GM18507 (cell line): ENCODE measurements around the gene IRX4.

Experiments
- DNase-seq: peaks from one replicate; pipeline ENCODE4 v3.0.0; 2011; ENCODE audit warnings: low read depth; ENCODE audit not compliant: insufficient read length; ENCODE audit errors: extremely low spot score
- FAIRE-seq: peaks from 2 replicates; lab custom pipeline; 2011; peaks lifted over from hg19 to GRCh38; lab: Jason Lieb, UNC

The IRX4 gene

DNA sequence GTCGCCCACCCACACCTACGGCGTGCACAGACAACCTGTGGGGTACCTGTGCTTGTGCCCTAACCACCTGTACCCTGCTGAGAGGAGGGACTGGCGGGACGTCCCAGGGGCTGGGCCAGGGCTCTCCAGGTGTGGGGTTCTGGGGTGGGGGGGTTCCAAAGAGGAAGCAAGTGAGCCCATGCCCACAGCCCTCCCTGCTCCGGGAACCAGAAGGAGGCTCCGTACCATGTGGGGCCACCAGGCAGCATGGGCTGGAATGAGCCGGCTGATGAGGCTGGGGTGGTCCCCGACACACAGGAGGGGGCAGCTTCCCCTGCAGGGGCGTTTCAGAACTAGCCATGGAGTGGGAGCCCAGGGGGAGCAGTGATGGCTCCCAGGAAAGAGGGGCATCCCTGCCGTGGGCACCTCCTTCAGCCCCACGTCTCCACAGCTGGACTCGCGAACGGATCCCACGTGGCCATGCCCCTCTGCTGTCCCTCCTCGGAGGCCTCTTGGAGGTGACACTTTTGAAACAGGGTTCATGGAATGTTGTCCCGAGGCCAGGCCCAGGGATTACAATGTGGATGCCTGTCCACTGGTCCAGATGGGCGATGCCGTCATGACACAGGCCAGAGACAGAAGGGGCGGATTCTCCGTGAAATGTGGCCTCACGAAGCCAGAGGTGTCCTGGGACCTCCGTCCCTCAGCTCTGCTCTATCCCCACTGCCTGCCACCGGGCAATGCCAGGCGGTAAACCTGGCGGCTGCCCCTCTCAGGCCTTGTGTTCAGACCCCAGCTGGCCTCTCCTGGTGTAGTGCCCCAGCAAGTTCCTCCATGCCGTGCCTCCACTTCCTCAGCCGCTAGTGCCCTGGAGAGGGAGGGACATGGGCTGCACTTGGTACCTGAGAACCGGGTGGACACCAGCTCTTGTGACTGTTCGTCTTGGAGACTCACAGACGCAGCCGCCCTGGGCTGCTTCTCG is 33.6 kb upstream of the IRX4 start:
- DNase-seq (no peak), FAIRE-seq (no peak)

DNA sequence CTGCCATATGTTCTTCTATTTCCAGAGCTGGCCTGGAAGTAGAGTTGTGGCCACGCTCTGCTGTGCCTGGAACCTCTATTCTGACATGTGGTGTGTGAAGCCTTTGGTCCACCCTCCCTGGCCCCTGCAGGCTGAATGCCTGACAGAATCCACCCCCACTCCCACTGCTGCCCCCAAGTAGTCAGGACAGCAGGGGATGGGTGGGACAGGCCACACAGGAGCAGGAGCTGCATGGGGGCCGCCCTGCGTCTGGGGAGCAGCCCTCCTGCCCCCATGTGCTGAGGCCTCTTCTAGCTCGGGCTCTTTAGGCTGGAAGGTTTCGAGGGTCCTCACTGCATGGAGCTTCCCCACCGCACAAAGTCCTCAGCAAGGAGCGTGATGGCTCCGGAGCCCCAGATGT is 32.6 kb upstream of the IRX4 start:
- no peak for DNase-seq
- FAIRE-seq: no peak

DNA sequence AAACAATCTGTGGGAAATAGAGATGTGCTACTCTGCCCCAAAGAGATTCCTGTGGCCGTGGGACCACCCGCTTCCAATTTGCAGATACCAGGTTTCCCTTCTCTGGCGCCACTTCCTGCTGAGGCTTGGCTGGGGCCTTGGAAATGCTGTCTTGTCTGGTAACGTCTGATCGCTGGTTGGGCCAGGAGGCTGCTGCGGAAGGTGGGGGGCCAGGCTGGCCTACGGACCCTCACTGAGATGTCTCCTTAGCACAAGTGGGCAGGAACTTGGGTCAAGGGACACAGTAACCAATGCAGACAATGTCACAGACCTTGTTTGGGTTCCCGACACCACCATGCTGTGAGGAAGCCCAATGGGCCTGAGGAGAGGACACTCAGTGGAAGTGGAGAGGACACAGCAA is 31.7 kb upstream of the IRX4 start:
- FAIRE-seq: no peak

DNA sequence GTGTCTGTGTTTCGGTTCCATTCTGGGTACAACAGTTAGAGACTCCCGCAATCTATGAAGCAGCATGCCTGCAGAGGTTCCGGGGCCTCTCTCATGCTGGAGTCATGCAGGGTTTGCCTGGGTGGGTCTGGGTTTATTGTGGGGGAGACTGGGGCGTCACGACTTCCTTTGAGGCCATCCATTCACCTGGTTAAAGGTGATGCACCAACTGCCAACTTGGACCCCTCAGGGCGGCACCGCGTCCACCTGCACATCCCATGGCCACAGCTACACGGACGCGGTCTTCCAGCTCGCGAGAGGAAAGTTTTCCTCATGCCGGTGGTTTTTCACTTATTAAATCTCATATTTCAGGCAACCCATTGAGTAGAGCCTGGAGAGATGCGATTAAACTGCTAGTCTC is 30.9 kb upstream of the IRX4 start:
- FAIRE-seq: no peak
- no peak for DNase-seq

More for the DNA sequence above, 31.7 kb upstream of the IRX4 start:
- DNase-seq: no peak

DNA sequence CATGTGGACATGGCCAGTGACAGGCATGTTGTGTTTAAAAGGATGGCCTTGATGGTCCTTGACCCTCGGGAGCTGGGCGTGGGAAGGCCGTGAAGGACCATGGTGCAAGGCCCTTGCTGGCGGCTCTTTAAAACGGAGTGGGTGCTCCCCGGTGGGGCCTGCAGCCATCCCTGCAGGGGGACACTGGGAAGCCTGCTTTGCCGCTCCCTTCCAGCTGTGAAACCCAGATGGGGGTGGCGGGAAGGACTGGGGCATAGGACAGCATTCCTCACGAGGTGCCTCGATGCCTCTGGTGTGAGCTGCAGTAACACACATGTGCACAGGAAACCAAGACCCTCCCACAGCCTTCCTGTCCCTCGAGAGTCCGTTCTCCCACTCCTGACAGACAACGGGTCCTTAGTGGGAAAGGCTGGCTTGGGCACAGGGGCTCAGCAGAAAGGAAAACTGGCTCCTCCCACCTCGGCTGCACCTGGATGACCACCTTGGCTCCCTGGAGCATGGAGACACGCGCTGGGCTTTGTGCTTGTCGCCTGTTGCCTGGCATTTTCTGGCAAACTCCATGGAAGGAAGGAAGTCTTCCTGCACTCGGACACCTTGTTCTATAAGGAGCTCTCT is 30.3 kb upstream of the IRX4 start:
- DNase-seq (no peak), FAIRE-seq (no peak)

DNA sequence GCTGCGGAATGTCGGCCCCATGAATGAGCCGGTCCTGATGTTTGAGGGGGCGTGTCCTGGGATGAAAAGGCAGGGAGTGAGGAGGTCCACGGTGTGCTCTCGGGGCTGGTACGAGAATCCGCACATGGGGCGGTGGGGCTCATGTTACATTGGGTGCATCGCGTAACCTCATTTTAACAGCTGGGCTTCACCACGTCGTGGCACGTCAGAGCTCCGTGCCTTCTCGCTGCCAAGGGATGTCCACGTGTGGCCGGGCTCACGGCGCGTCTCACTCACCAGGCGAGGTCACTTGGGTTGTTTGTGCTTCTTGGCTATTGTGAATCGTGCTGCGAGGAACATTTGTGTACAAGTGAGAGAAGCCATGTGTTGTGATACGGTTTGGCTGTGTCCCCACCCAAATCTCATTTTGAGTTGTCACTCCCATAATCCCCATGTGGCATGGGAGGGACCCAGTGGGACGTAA is 29.1 kb upstream of the IRX4 start:
- FAIRE-seq (no peak), DNase-seq (no peak)

DNA sequence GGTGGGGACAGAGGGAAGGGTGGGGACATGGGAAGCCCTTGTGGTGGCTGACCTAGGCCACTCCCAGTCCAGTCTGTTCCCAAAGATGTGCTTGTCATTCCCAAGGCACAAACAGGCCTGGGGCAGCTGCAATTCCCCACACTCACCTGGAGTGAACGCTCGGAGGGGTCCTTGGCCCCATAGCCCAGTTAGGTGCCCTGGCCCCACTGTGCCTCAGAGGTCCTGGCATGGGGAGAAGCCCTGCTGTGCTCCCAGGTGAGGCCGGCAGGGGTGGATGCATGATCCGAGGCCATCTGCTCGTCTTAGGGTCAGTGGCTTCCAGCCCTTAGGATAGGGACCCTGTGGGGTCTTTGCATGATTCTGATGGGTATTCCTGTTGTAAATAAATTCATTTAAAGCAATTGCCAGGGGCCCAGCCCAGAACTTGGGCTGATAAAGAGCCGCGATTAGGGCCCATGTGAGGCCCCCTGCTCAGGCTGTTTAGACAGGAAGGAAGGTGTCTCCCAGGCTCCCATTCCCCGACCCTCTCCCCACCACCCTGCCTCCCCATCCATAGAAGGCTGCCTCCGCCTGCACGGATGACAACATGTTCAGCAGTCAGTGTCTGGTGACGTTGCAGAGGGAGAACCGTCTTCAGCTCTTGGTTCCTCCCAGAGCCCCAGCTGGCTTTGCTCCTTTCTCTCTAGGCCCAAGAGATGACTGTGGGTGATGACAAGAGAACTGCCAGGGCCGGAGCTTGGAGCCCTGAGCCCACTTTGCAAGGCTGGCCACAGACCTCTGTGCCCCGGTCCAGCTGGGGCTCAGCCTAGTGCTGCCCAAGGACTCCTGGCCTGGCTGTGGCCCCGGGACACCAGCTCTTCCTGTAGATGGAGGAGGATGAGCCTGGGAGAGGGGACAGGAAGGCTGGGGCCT is 28.4 kb upstream of the IRX4 start:
- FAIRE-seq (no peak), DNase-seq (no peak)

DNA sequence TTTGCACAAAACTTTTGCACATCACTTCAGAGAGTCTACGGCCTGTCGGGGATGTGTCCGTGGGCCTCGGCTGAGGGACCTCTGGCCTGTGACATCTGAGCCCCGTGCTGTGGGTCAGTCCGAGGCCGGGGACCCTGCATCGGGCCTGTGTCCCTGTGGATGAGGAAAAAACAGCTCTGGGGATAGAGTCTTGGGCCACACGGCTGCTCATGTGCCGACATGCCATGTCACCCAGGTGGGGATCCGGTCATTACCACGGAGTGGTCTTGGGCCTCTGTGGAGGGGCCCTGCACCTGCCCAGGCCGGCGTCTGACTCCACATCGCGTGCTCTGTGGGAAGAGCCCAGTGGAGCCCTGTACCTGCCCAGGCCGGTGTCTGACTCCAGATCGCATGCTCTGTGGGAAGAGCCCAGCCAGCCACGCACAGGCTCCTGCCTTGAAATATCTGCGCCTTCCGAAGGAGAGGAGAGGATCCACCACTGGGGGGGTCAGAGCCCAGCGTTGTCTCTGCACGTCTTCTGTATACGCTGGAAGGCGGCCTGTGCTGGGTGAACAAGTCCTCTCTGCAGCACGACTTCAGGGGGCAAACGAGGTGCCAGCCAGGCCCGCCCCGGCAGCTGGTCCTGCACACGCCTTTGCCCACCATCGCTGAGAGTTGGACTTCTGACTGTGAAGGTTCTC is 27.5 kb upstream of the IRX4 start:
- DNase-seq (no peak), FAIRE-seq (no peak)

DNA sequence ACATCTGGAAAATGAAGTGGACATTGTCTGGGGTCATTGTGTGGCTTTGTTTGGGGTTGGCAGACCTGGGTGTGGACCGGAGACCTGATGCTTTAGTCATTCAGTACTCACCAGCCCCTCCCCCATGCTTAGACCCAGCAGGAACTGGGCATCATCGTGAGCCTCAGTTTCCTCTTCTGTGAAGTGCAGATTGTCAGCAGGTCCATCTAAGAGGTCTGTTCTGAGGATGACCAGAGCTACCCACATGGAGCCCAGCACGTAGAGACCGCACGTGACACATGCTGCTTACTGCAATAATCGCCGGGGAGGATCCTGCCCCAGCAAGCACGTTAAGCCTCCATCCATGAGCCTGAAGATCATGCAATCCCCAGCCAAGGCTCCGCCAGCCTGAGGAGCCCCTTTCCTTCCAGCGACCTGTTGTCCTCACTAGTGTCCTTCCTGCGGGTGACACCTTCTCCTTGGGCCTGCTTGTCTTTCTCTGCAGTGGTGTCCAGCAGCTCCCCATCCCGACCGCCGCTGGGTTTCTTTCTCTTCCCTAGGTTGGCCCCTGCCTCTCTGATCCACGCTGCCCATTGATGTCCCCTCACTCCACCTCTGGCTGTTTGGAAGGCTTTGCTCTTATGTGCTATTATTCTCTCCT is 26.7 kb upstream of the IRX4 start:
- DNase-seq (no peak), FAIRE-seq (no peak)

DNA sequence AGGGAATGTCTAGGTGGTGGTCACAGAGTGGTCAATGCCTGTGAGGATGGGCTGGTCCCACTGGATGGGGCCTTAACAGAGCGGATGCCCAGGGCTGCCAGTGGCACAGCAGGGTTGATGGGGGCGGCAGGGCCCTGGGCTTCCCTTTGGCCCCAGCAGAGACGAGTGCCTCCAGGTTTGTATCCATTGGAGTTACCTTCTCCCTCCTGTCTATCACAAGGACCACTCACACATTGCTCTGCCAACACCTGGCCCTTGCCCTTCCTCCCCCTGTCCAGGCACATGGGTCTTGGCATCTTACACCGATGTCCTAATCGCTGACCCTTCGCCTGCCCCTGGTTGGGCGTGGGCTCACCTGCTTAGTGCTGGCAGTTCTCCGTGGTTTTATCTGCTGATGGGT is 26.2 kb upstream of the IRX4 start:
- FAIRE-seq (no peak), DNase-seq (no peak)

DNA sequence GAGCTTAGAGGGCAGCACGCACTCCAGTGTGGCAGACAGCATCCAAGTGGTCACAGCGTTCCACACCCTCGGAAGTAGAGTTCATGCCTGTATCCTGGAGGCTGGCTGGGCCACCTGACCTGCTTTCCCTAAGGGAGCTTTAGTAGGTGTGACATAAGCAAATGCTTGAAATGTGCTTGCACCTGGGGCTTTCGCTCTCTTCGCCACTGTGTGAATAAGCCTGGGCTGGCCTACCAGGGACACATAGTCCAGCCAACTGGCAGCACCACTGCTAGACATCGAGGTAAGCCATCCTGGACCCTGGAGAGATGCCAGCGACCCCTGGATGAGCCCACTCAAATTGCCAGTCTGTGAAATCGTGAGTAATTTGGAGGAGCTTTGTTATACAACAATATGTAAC is 24.9 kb upstream of the IRX4 start:
- no peak for FAIRE-seq
- no peak for DNase-seq

DNA sequence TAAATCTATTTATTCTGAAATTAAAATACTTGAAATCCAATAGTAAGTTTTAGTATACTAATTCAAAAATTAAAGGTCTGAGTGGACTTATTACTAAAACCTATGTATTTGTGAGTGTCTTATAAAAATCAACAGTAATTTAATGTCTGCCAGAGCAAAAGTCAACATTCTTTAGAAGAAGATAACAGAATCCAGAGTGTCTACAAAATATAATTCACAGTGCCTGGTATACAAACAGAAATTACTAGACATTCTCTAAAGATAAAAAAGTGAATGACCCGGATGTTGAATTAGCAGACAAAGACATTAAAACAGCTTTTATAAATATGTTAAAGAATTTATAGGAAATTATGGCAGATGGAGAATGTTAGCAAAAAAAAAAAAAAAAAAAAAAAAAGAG is 22.4 kb upstream of the IRX4 start:
- no peak for DNase-seq
- FAIRE-seq: no peak

DNA sequence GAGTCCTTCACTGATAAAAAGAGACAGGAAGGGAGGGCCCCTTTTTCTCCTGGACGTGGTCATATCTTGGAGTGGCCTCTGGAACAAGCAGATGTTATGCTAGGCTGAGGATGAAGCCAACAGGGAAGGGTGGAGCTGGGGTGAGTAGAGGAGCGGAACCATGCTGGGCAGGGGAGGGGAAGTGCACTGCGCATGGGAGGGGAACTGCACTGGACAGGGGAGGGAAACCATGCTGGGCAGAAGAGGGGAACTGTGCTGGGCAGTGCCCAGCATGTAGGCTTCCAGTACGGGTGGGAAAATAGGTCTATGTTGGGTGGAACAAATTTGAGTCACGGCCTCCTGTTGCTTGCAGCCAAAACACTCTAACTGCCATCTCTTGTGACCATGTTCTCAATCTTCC is 19.3 kb upstream of the IRX4 start:
- DNase-seq (no peak), FAIRE-seq (no peak)

DNA sequence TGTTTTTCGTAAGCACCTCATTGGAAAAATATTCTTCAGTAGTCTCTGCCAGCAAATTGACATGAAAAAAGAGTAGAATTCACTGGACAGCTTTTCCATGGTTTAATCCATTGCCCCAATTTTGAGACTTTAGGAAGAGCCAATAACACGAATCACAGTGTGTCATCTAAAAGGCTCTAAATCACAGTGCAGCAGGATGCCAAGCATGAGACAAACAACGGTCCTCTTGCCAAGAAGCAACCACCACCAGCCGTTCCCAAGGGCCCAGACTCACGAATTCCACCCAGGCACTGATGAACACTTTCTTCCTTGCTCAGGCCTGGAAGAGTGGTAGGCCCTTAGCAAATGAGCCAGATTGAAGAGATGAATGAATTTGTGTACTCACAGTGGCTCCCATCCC is 18.3 kb upstream of the IRX4 start:
- no peak for FAIRE-seq
- DNase-seq: no peak

DNA sequence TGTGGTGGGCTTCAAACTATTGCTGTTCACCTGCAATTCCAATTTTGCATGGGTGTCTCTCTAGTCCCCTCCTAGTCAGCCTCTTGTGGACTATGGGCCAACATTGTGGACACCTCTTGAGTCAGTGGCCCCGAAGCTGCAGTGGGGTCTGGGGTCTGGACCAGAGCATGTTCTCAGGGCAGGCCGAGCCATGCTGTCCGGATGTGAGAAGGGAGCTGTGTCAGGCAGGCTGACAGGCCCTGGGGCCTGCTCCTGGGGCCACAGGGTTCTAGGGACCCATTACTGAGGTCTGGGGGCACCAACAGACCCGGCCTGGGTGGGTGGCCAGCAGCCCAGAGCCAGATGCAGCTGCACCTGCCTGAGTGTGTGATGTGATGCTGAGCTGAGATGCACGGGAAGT is 16.5 kb upstream of the IRX4 start:
- no peak for FAIRE-seq

DNA sequence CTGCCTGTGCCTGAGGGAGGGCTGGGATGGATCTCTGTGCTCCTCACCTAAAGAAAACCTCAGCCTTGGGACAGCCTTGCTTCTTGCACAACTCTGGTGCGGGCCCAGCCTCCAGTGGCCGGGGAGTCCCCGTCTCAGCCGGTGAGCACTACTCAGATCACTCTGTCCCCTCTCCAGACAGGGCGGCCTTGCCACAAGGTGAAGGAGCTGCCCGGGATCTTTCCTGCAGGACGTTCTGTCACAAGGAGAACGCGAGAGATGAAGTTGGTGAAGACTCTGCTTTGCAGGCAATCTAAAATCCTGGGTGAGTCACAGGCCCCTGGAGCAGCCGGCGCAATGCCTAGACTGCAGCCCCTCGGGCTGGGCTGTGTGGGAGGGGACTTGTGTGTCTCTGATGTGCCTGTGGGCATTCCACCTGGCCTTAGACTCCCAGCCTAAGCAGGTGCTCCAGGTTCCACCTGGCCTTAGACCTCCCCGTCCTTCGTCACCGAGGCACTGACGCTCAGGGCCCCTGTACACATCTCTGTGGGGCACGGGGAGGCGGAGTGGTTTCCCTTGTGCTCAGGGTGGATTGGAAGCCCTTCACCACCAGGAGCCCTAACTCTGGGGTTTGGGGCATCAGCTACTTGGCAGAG is 15.2 kb upstream of the IRX4 start:
- FAIRE-seq: no peak
- DNase-seq: no peak

More for the DNA sequence above, 16.5 kb upstream of the IRX4 start:
- DNase-seq: no peak

DNA sequence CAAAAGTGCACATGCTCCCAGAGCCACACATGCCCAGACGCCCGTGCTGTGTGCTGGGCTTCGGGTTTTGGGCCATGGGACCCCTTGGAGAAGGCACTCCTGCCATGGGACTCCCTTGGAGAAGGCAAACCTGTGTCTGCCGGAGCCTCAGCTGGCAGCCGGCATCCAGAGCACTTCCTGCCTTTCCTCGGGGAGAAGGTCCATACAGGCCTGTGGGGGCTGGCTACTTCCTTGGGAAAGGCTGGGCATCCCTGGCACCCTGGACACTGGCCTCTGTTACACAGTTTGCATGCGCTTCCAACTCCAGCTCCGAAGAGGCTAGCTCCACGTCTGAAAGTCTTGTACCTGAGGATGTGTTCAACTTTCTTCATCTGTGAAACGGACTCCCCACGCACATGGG is 14.7 kb upstream of the IRX4 start:
- FAIRE-seq (no peak), DNase-seq (no peak)

DNA sequence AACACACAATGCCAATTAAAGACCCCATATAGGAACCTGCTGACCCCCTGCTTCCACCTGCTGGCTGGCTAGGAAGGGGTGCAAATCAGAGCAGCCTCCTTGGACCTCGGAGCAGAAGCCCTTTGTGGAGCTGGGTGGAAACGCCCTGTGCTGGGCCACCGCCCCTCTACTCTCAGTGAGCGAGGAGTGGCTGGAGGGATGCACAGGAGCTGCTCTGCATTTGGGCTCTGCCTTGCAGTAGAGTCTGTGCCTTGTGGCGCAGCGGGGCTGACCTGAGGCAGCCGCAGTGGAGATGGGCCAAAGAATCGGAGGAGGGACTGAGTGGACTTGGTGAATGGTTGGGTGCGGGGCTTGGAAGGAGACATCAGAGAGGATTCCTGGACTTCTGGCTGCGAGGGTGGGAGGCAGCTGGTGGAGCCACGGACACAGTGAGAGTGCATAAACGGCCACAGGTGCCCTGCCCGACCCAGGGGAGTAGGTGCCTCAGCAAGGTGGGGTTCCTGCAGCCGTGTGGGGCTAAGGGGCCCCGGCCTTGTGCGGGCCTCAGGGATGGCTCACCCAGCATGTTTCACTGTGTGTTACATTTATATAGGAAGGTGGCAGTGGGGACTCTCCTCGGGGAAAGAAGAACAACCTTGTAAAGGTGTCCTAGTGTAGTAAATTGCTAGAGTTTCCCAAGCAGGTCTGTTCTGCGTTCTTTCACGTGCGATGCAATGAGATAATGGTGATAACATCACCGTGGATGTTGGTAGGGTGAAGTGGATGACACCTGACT is 14.1 kb upstream of the IRX4 start:
- FAIRE-seq (no peak), DNase-seq (no peak)
